Chondrocyte (in vitro differentiated cells): ENCODE results near the gene C1orf94. TPM values are rescaled to one million over a fixed set of nuclear protein-coding genes. Genes with fewer than 3 reads are reported as not detected.

ENCODE experiments used
- DNase-seq: peaks from one replicate; pipeline ENCODE4 v3.0.0; 2021; ENCODE audit warnings: mixed read lengths, low spot score
- H3K27ac Mint-ChIP-seq: one replicate; pipeline ENCODE4 v1.8.0; 2021; ENCODE audit warnings: mild to moderate bottlenecking, moderate library complexity, mixed read lengths; ENCODE audit not compliant: unreplicated experiment
- H3K27me3 Mint-ChIP-seq: 2 replicates; pipeline ENCODE4 v1.8.0; 2021; ENCODE audit warnings: low read depth, mixed read lengths
- H3K36me3 Mint-ChIP-seq: 2 replicates; pipeline ENCODE4 v1.8.0; 2021; ENCODE audit warnings: low read depth, mixed read lengths
- H3K4me1 Mint-ChIP-seq: 2 replicates; pipeline ENCODE4 v1.8.0; 2021; ENCODE audit warnings: low read depth, mild to moderate bottlenecking, mixed read lengths
- H3K4me3 Mint-ChIP-seq: one replicate; pipeline ENCODE4 v1.8.0; 2021; ENCODE audit warnings: mild to moderate bottlenecking, moderate library complexity, mixed read lengths; ENCODE audit not compliant: unreplicated experiment
- H3K9me3 Mint-ChIP-seq: 2 replicates; pipeline ENCODE4 v1.8.0; 2021; ENCODE audit warnings: low read depth, mixed read lengths
- CTCF ChIP-seq: fragments of 200-600 bp; sonication (generic); IDR thresholded peaks from 2 replicates; pipeline ENCODE4 v1.5.0; 2021; ENCODE audit warnings: antibody characterized with exemption, mild to moderate bottlenecking, moderate library complexity
- total RNA-seq: library from RNA; stranded (reverse); gene quantifications from 3 replicates; pipeline ENCODE4 v1.2.1, GENCODE V29; 2021

The C1orf94 gene
- total RNA-seq, 1 donor from 2014 or later: not detected

- Mint-ChIP-seq H3K4me1 (no peaks in the 10 kb centered on the region), H3K36me3 (no peaks in the 10 kb centered on the region), H3K27me3 (no peaks in the 10 kb centered on the region), H3K27ac (no peak overlapping the region), H3K4me3 (no peak overlapping the region), H3K9me3 (peaks cover 9% of the 10 kb centered on the region)
- no peak for TF ChIP-seq CTCF
- DNase-seq: no peak
These were observed 85.5 kb downstream of the C1orf94 start for GRCh38 chr1:34262023-34262853.

- Mint-ChIP-seq H3K36me3 (no peaks in the 10 kb centered on the region), H3K4me3 (no peak overlapping the region), H3K27me3 (no peaks in the 10 kb centered on the region), H3K9me3 (peaks cover 7% of the 10 kb centered on the region), H3K27ac (no peak overlapping the region), H3K4me1 (no peaks in the 10 kb centered on the region)
- DNase-seq: no peak
- TF ChIP-seq CTCF: no peak
These were observed 86.2 kb downstream of the C1orf94 start for GRCh38 chr1:34262921-34263320.

- DNase-seq: no peak
- Mint-ChIP-seq H3K27me3 (no peaks in the 10 kb centered on the region), H3K27ac (no peak overlapping the region), H3K9me3 (peaks cover 7% of the 10 kb centered on the region), H3K4me1 (no peaks in the 10 kb centered on the region), H3K36me3 (no peaks in the 10 kb centered on the region), H3K4me3 (no peak overlapping the region)
- TF ChIP-seq CTCF: no peak
These were observed 86.7 kb downstream of the C1orf94 start for GRCh38 chr1:34263406-34263805.

GRCh38 chr1:34265396-34265795 lies 88.7 kb downstream of the C1orf94 start:
- Mint-ChIP-seq H3K36me3 (no peaks in the 10 kb centered on the region), H3K4me3 (no peak overlapping the region), H3K4me1 (no peaks in the 10 kb centered on the region), H3K27me3 (no peaks in the 10 kb centered on the region), H3K27ac (no peak overlapping the region), H3K9me3 (peaks cover 6% of the 10 kb centered on the region)
- no peak for TF ChIP-seq CTCF
- DNase-seq: no peak

GRCh38 chr1:34266127-34266951 lies 89.6 kb downstream of the C1orf94 start:
- Mint-ChIP-seq H3K27me3 (no peaks in the 10 kb centered on the region), H3K27ac (no peak overlapping the region), H3K9me3 (peaks cover 9% of the 10 kb centered on the region), H3K4me1 (no peaks in the 10 kb centered on the region), H3K36me3 (no peaks in the 10 kb centered on the region), H3K4me3 (no peak overlapping the region)
- DNase-seq: no peak
- TF ChIP-seq CTCF: no peak
